PC-3 (cell line): ENCODE data around the gene WFDC9. TPM values are rescaled to one million over a fixed set of nuclear protein-coding genes. Genes with fewer than 3 reads are reported as not detected.

Source experiments
- ATAC-seq: fragments of 200-7000 bp; cut with Tn5 transposase; 2 replicates; pipeline ENCODE4 v1.9.1; 2020; ENCODE audit warnings: mild to moderate bottlenecking, moderate library complexity
- BruUV-seq: library from RNA; stranded (reverse); fragments of 400-500 nt; replicated peaks from 2 replicates; lab custom pipeline; 2021; lab: Mats Ljungman, UMichigan
- CTCF ChIA-PET: fragments of 300-600 bp; sonication (Branson Sonifier 250); formaldehyde crosslinking; loops from one replicate; lab custom pipeline; 2022; ENCODE audit warnings: antibody characterized with exemption; lab: Charles Lee
- POLR2A ChIA-PET: fragments of 300-600 bp; sonication (Branson Sonifier 250); formaldehyde crosslinking; loops from one replicate; lab custom pipeline; 2022; ENCODE audit warnings: antibody characterized with exemption; ENCODE audit not compliant: unreplicated experiment; lab: Charles Lee
- DNase-seq: peaks from one replicate; pipeline ENCODE4 v3.0.0-alpha.2; 2015
- H2AFZ ChIP-seq: fragments of 300-600 bp; sonication (generic); 2 replicates; pipeline ENCODE4 v1.6.0; 2016; ENCODE audit warnings: antibody characterized with exemption, low read length
- H3F3A ChIP-seq: fragments of 300-600 bp; sonication (generic); one replicate; pipeline ENCODE4 v1.6.0; 2017; ENCODE audit warnings: antibody characterized with exemption, low read length, control low read depth, mild to moderate bottlenecking; ENCODE audit not compliant: unreplicated experiment
- H3K27ac ChIP-seq: fragments of 300-600 bp; sonication (generic); 2 replicates; pipeline ENCODE4 v1.5.1; 2016; ENCODE audit warnings: mild to moderate bottlenecking, low read length
- H3K27me3 ChIP-seq: fragments of 300-600 bp; sonication (generic); 2 replicates; pipeline ENCODE4 v1.6.1; 2016; ENCODE audit warnings: low read length, mixed read lengths
- H3K36me3 ChIP-seq: fragments of 300-600 bp; sonication (generic); 2 replicates; pipeline ENCODE4 v1.6.1; 2016; ENCODE audit warnings: low read depth, mixed run types, low read length, mixed read lengths
- H3K4me1 ChIP-seq: fragments of 300-600 bp; sonication (generic); 2 replicates; pipeline ENCODE4 v1.5.1; 2016; ENCODE audit warnings: low read length; ENCODE audit not compliant: insufficient read depth
- H3K4me2 ChIP-seq: fragments of 300-600 bp; sonication (generic); 2 replicates; pipeline ENCODE4 v1.6.0; 2016; ENCODE audit warnings: low read length
- H3K4me3 ChIP-seq: fragments of 300-600 bp; sonication (generic); 2 replicates; pipeline ENCODE4 v1.5.1; 2016; ENCODE audit warnings: mild to moderate bottlenecking, low read length, mixed read lengths
- H3K79me2 ChIP-seq: fragments of 300-600 bp; sonication (generic); 2 replicates; pipeline ENCODE4 v1.6.1; 2017; ENCODE audit warnings: low read length, mixed read lengths
- H3K9ac ChIP-seq: fragments of 300-600 bp; sonication (generic); 2 replicates; pipeline ENCODE4 v1.6.0; 2016; ENCODE audit warnings: mild to moderate bottlenecking, low read length
- H3K9me2 ChIP-seq: fragments of 300-600 bp; sonication (generic); replicated peaks from 2 replicates; pipeline ENCODE4 v1.6.1; 2016; ENCODE audit warnings: mixed run types, low read length, mixed read lengths
- H3K9me3 ChIP-seq: fragments of 300-600 bp; sonication (generic); 2 replicates; pipeline ENCODE4 v1.6.1; 2016; ENCODE audit warnings: low read length, mixed read lengths
- H4K20me1 ChIP-seq: fragments of 300-600 bp; sonication (generic); 2 replicates; pipeline ENCODE4 v1.6.1; 2016; ENCODE audit warnings: low read length, mixed read lengths
- CTCF ChIP-seq: fragments of 300-600 bp; sonication (generic); conservative IDR thresholded peaks from 2 replicates; pipeline ENCODE4 v1.5.1; 2017; ENCODE audit warnings: antibody characterized with exemption, low read depth, mild to moderate bottlenecking, low read length
- EZH2 ChIP-seq: fragments of 300-600 bp; sonication (generic); IDR thresholded peaks from one replicate; pipeline ENCODE4 v1.6.1; 2017; ENCODE audit warnings: antibody characterized with exemption, mild to moderate bottlenecking, low read length; ENCODE audit not compliant: unreplicated experiment
- EZH2phosphoT487 ChIP-seq: fragments of 300-600 bp; sonication (generic); IDR thresholded peaks from 2 replicates; pipeline ENCODE4 v1.6.1; 2018; ENCODE audit warnings: mild to moderate bottlenecking, antibody characterized with exemption, low read length, borderline replicate concordance
- intact Hi-C: fragments of 100-400 bp; cut with micrococcal nuclease; formaldehyde crosslinking; loops from 2 replicates; pipeline ENCODE4 v1.9.0; 2023
- total RNA-seq: library from RNA; depleted of rRNA; stranded (reverse); fragments of >200 nt; gene quantifications from 2 replicates; pipeline ENCODE4 v1.2.3, GENCODE V29; 2014

The WFDC9 gene
- total RNA-seq, 1 experiment from 2014 or later = not detected

GRCh38 chr20:45607810-45608209 is 23.3 kb downstream of the WFDC9 start:
- H3K4me3 ChIP-seq = no peak overlapping the region
- no TSS peak for BruUV-seq
- POLR2A ChIA-PET = no interaction called here

DNA sequence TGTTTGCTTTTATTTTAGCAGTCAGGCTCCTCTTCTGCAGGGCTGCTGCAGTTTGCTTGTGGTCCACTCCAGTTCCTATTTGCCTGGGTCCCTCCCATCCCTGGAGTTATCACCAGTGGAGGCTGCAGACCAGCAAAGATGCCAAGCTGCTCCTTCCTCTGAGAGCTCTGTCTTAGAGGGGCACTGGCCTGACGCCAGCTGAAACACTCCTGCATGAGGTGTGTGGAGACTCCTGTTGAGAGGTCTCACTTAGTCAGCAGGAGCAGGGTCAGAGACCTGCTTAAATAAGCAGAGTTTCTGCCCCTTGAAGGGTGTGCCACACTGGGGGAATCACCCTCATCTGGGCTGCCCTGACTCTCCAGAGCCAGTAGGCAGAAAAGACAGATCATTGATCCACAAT is 35.8 kb downstream of the WFDC9 start:
- no peaks in the 10 kb centered on the region for H4K20me1 ChIP-seq
- ATAC-seq (no peak), DNase-seq (no peak)
- no peak overlapping the region for H2AFZ ChIP-seq
- no peaks in the 10 kb centered on the region for H3K36me3 ChIP-seq
- no peaks in the 10 kb centered on the region for H3K4me1 ChIP-seq
- no peak overlapping the region for H3K4me2 ChIP-seq
- intact Hi-C loops = no loop called here
- H3K27me3 ChIP-seq = peaks cover 21% of the 10 kb centered on the region; the same call in 1 of the 2 replicates
- H3K79me2 ChIP-seq = no peaks in the 10 kb centered on the region
- no peaks in the 10 kb centered on the region for H3K9me2 ChIP-seq
- H3F3A ChIP-seq = no peaks in the 10 kb centered on the region
- no peak overlapping the region for H3K4me3 ChIP-seq
- TF ChIP-seq EZH2 = no peak
- no peak for TF ChIP-seq CTCF
- no peak for TF ChIP-seq EZH2phosphoT487
- no peak overlapping the region for H3K27ac ChIP-seq
- ChIA-PET CTCF (no interaction called here), POLR2A (no interaction called here)
- H3K9ac ChIP-seq = no peak overlapping the region
- H3K9me3 ChIP-seq = no peaks in the 10 kb centered on the region
- BruUV-seq = no TSS peak

More at GRCh38 chr20:45607810-45608209, 23.3 kb downstream of the WFDC9 start:
- CTCF ChIA-PET = no interaction called here
- Histone ChIP-seq H2AFZ (no peak overlapping the region), H3F3A (peaks cover 5% of the 10 kb centered on the region), H3K79me2 (no peaks in the 10 kb centered on the region), H4K20me1 (no peaks in the 10 kb centered on the region), H3K27ac (no peak overlapping the region), H3K27me3 (0 out of 2 replicates have a peak, but pooled peaks cover 10% of the 10 kb centered on the region), H3K9me3 (0 out of 2 replicates have a peak, but pooled peaks cover 4% of the 10 kb centered on the region), H3K36me3 (no peaks in the 10 kb centered on the region), H3K9me2 (no peaks in the 10 kb centered on the region), H3K4me2 (no peak overlapping the region), H3K4me1 (peaks cover 23% of the 10 kb centered on the region), H3K9ac (no peak overlapping the region)
- DNase-seq (no peak), ATAC-seq (no peak)
- no peak for TF ChIP-seq EZH2
- no peak for TF ChIP-seq EZH2phosphoT487
- no peak for TF ChIP-seq CTCF
- intact Hi-C loops = no loop called here

DNA sequence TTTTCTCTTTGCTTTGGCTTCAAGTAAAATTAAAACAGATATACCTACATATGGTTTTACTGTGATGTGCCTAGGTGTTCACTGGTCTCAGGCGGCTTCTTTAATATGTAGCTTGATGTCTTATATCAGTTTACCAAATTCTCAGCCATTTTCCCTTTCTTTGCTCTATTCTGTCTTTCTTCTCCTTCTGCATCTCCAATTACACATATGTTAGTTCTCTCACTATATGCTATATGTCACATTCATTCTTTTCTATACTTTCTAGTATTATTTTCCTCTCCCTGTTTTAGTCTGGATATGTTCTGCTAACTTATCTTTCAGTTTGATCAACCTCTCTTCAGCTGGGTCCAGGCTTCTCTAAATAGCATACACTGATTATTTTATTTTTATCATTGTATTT is 37.6 kb downstream of the WFDC9 start:
- H3K4me2 ChIP-seq = no peak overlapping the region
- H3K27ac ChIP-seq = no peak overlapping the region
- TF ChIP-seq EZH2phosphoT487 (no peak), EZH2 (no peak), CTCF (no peak)
- intact Hi-C loops = no loop called here
- H3K9ac ChIP-seq = no peak overlapping the region
- H3K79me2 ChIP-seq = no peaks in the 10 kb centered on the region
- H3K9me2 ChIP-seq = no peaks in the 10 kb centered on the region
- ChIA-PET POLR2A (interaction anchor here (0.6 kb wide), 1 partner anchor 379 kb away, joined by 7 read pairs; no protein-coding TSS in a partner anchor), CTCF (no interaction called here)
- no peaks in the 10 kb centered on the region for H4K20me1 ChIP-seq
- no peaks in the 10 kb centered on the region for H3F3A ChIP-seq
- no peaks in the 10 kb centered on the region for H3K9me3 ChIP-seq
- H3K27me3 ChIP-seq = peaks cover 21% of the 10 kb centered on the region; the same call in 1 of the 2 replicates
- H3K4me1 ChIP-seq = no peaks in the 10 kb centered on the region
- DNase-seq = no peak
- H3K4me3 ChIP-seq = no peak overlapping the region
- no peaks in the 10 kb centered on the region for H3K36me3 ChIP-seq
- no peak overlapping the region for H2AFZ ChIP-seq
- no TSS peak for BruUV-seq
- ATAC-seq = no peak
